Endothelial cell of umbilical vein (primary cell): ENCODE measurements around the gene SENP7. TPM values are rescaled to one million over a fixed set of nuclear protein-coding genes. Genes with fewer than 3 reads are reported as not detected.

Experiments used
- BruUV-seq: library from RNA; stranded (reverse); fragments of 400-500 nt; replicated peaks from 2 replicates; lab custom pipeline; 2021; lab: Mats Ljungman, UMichigan
- CTCF ChIA-PET: fragments of 300-600, 350-600 bp; sonication (Branson Sonifier 250); formaldehyde crosslinking; loops from one replicate; lab custom pipeline; 2021; ENCODE audit warnings: antibody characterized with exemption, inconsistent platforms; lab: Charles Lee
- POLR2A ChIA-PET: fragments of 300-600, 350-600 bp; sonication (Branson Sonifier 250); formaldehyde crosslinking; loops from one replicate; lab custom pipeline; 2021; ENCODE audit warnings: antibody characterized with exemption, inconsistent platforms; lab: Charles Lee
- DNase-seq: peaks from one replicate; pipeline ENCODE4 v3.0.0-alpha.2; 2011; ENCODE audit warnings: low read depth, low spot score
- FAIRE-seq: peaks from 2 replicates; lab custom pipeline; 2011; peaks lifted over from hg19 to GRCh38; lab: Jason Lieb, UNC
- H2AFZ ChIP-seq: 2 replicates; pipeline ENCODE4 v1.6.0; 2012; ENCODE audit warnings: low read depth, low read length, control low read depth, inconsistent platforms
- H3K27ac ChIP-seq: 2 replicates; pipeline ENCODE4 v1.5.1; 2011; ENCODE audit warnings: low read depth, mild to moderate bottlenecking, control low read depth, low read length, moderate library complexity; ENCODE audit not compliant: insufficient read depth
- H3K27me3 ChIP-seq, 2 experiments: 2 replicates each; pipeline versions ENCODE4 v1.6.0 to v1.6.1; 2011; ENCODE audit warnings: low read length in 2 of 2, mixed read lengths in 1 of 2; ENCODE audit not compliant: control insufficient read depth in 2 of 2, insufficient read depth in 2 of 2
- H3K36me3 ChIP-seq, 2 experiments: 2 replicates in 1 of 2; 3 replicates in 1 of 2; pipeline ENCODE4 v1.5.1; 2011; ENCODE audit warnings: low read length in 2 of 2, mild to moderate bottlenecking in 1 of 2, moderate library complexity in 1 of 2; ENCODE audit not compliant: control insufficient read depth in 2 of 2, insufficient read depth in 2 of 2; ENCODE audit errors: extremely low read depth in 1 of 2
- H3K4me1 ChIP-seq: 3 replicates; pipeline ENCODE4 v1.5.1; 2011; ENCODE audit warnings: mild to moderate bottlenecking, low read length; ENCODE audit not compliant: control insufficient read depth, insufficient read depth; ENCODE audit errors: extremely low read depth
- H3K4me2 ChIP-seq: 2 replicates; pipeline ENCODE4 v1.6.1; 2011; ENCODE audit warnings: low read length, control low read depth, mixed read lengths; ENCODE audit not compliant: insufficient read depth
- H3K4me3 ChIP-seq, 3 experiments: fragments of 200-600 bp in 1 of 3; sonication (generic), shearing (Covaris generic) in 1 of 3; replicated peaks in 1 of 3; 2 replicates each; pipeline ENCODE4 v1.5.1; 2011 to 2016; ENCODE audit warnings: control low read depth in 3 of 3, low read length in 3 of 3, mild to moderate bottlenecking in 2 of 3, inconsistent platforms in 1 of 3, low read depth in 1 of 3, moderate library complexity in 1 of 3; ENCODE audit not compliant: insufficient read depth in 1 of 3
- H3K79me2 ChIP-seq: 2 replicates; pipeline ENCODE4 v1.6.0; 2012; ENCODE audit warnings: low read length, inconsistent platforms; ENCODE audit not compliant: control insufficient read depth, insufficient read depth
- H3K9ac ChIP-seq: replicated peaks from 2 replicates; pipeline ENCODE3; 2011; ENCODE audit warnings: low read length, control low read depth; ENCODE audit not compliant: insufficient read depth; ENCODE audit errors: extremely low read depth
- H3K9me1 ChIP-seq: replicated peaks from 3 replicates; pipeline ENCODE4 v1.6.0; 2011; ENCODE audit warnings: mild to moderate bottlenecking, low read length; ENCODE audit not compliant: control insufficient read depth, insufficient read depth; ENCODE audit errors: extremely low read depth
- H3K9me3 ChIP-seq: replicated peaks from 2 replicates; pipeline ENCODE4 v1.5.1; 2012; ENCODE audit warnings: low read length, inconsistent platforms; ENCODE audit not compliant: control insufficient read depth, insufficient read depth
- H4K20me1 ChIP-seq: replicated peaks from 2 replicates; pipeline ENCODE3; 2011; ENCODE audit warnings: mild to moderate bottlenecking, low read length; ENCODE audit not compliant: control insufficient read depth, insufficient read depth; ENCODE audit errors: extremely low read depth
- EZH2 ChIP-seq: IDR thresholded peaks from 2 replicates; pipeline ENCODE4 v1.6.1; 2012; ENCODE audit warnings: borderline replicate concordance, low read depth, mild to moderate bottlenecking, moderate library complexity, low read length, inconsistent platforms; ENCODE audit not compliant: severe bottlenecking
- FOS ChIP-seq: IDR thresholded peaks from 2 replicates; pipeline ENCODE4 v1.6.1; 2011; ENCODE audit warnings: mild to moderate bottlenecking, low read length, moderate library complexity, borderline replicate concordance; ENCODE audit not compliant: insufficient read depth
- GATA2 ChIP-seq: IDR thresholded peaks from 2 replicates; pipeline ENCODE4 v1.7.0; 2011; ENCODE audit warnings: low read depth, mild to moderate bottlenecking, moderate library complexity, mixed read lengths, low read length; ENCODE audit not compliant: insufficient read length, insufficient read depth
- JUN ChIP-seq: IDR thresholded peaks from 2 replicates; pipeline ENCODE4 v1.6.1; 2011; ENCODE audit warnings: borderline replicate concordance, low read depth; ENCODE audit not compliant: insufficient read length, insufficient read depth
- MAX ChIP-seq: IDR thresholded peaks from 2 replicates; pipeline ENCODE4 v1.6.1; 2011; ENCODE audit not compliant: insufficient read depth, insufficient read length
- MYC ChIP-seq: IDR thresholded peaks from one replicate; pipeline ENCODE4 v1.6.1; 2011; ENCODE audit warnings: mild to moderate bottlenecking, low read depth, low read length
- POLR2A ChIP-seq: IDR thresholded peaks from 2 replicates; pipeline ENCODE4 v1.6.1; 2012; ENCODE audit warnings: low read depth, mild to moderate bottlenecking, control low read depth, low read length
- POLR2AphosphoS5 ChIP-seq: IDR thresholded peaks from 2 replicates; pipeline ENCODE4 v1.6.1; 2012; ENCODE audit warnings: low read depth, mild to moderate bottlenecking, control low read depth, low read length, moderate library complexity; ENCODE audit not compliant: insufficient read depth
- dilution Hi-C: fragments of 300-500 bp; cut with MboI; formaldehyde crosslinking; loops from one replicate; pipeline ENCODE4 v1.15.0; 2019; ENCODE audit warnings: low sequenced_read_pairs; ENCODE audit not compliant: extremely low pct_ligation_motif_present
- intact Hi-C: fragments of 100-400 bp; cut with micrococcal nuclease; formaldehyde crosslinking; loops from one replicate; pipeline ENCODE4 v1.10.0; 2022
- polyA plus RNA-seq, 4 experiments: library from polyadenylated mRNA; depleted of rRNA in 3 of 4; stranded (reverse) in 3 of 4; unstranded in 1 of 4; fragments of >200 nt; gene quantifications; 2 replicates each; pipeline versions ENCODE4 v1.2.1 to v1.2.3, GENCODE V29; 2011 to 2012; ENCODE audit warnings: missing spikeins in 1 of 4
- total RNA-seq: library from RNA; stranded (reverse); gene quantifications from 2 replicates; pipeline ENCODE4 v1.2.3, GENCODE V29; 2021
- TF ChIP-seq, protein P1 (sequence below), 2 donors: IDR thresholded peaks; 1 replicate in 1 of 2; 2 replicates in 1 of 2; pipeline ENCODE4 v1.5.1; 2011; ENCODE audit warnings: low read length in 2 of 2, mild to moderate bottlenecking in 2 of 2, moderate library complexity in 2 of 2, control low read depth in 1 of 2, inconsistent platforms in 1 of 2, low read depth in 1 of 2; ENCODE audit not compliant: insufficient read depth in 1 of 2; ENCODE audit errors: extremely low read depth in 1 of 2

Gene SENP7
- total and polyA plus RNA-seq, 2 donors (not counting 3 experiments of a cell fraction or from before 2014, with no cell fraction given) = 5.1 to 18.7 TPM

GRCh38 chr3:101340591-101340990 is 172.4 kb downstream of the SENP7 start:
- intact Hi-C loops (no loop called here), dilution Hi-C loops (no loop called here)
- Histone ChIP-seq H3K79me2 (no peaks in the 10 kb centered on the region), H3K4me2 (no peak overlapping the region), H3K4me1 (no peaks in the 10 kb centered on the region), H4K20me1 (no peaks in the 10 kb centered on the region), H3K9me3 (no peaks in the 10 kb centered on the region), H3K9ac (no peak overlapping the region), H2AFZ (no peak overlapping the region), H3K9me1 (no peaks in the 10 kb centered on the region), H3K27ac (no peak overlapping the region), H3K4me3 (no peak overlapping the region), H3K36me3 (no peaks in the 10 kb centered on the region), H3K27me3 (no peaks in the 10 kb centered on the region)
- CTCF ChIA-PET = interaction anchor here (0.8 to 2.3 kb wide), 2 partner anchors 16 to 145 kb away, joined by 3 to 7 read pairs; no protein-coding TSS in a partner anchor
- FAIRE-seq = no peak
- POLR2A ChIA-PET = no interaction called here
- DNase-seq = no peak
- no TSS peak for BruUV-seq
- TF ChIP-seq POLR2A (no peak), MAX (no peak), POLR2AphosphoS5 (no peak), MYC (no peak), JUN (no peak), FOS (no peak), GATA2 (no peak), EZH2 (no peak)
- TF ChIP-seq, protein P1, sequence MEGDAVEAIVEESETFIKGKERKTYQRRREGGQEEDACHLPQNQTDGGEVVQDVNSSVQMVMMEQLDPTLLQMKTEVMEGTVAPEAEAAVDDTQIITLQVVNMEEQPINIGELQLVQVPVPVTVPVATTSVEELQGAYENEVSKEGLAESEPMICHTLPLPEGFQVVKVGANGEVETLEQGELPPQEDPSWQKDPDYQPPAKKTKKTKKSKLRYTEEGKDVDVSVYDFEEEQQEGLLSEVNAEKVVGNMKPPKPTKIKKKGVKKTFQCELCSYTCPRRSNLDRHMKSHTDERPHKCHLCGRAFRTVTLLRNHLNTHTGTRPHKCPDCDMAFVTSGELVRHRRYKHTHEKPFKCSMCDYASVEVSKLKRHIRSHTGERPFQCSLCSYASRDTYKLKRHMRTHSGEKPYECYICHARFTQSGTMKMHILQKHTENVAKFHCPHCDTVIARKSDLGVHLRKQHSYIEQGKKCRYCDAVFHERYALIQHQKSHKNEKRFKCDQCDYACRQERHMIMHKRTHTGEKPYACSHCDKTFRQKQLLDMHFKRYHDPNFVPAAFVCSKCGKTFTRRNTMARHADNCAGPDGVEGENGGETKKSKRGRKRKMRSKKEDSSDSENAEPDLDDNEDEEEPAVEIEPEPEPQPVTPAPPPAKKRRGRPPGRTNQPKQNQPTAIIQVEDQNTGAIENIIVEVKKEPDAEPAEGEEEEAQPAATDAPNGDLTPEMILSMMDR (IDR thresholded peaks at IDR 0.05; ENCODE audit: extremely low read depth in 1 of 2, insufficient read depth in 1 of 2, low read depth in 1 of 2, low read length in 2 of 2) = no peak
